ENCODE data around the gene DOK6.
"Not testable (repeated sequence)": the region's sequence is repeated elsewhere in the genome, so short reads cannot be mapped to it uniquely, and the experiment has no call there.

Gene DOK6

GRCh38 chr18:69871363-69871762 lies 470.7 kb downstream of the DOK6 start:
- DNase-seq (ENCODE audit: low spot score): no peak

- no peak for DNase-seq (ENCODE audit: low spot score)
Observed at GRCh38 chr18:69872661-69873060, 472.0 kb downstream of the DOK6 start.

DNA sequence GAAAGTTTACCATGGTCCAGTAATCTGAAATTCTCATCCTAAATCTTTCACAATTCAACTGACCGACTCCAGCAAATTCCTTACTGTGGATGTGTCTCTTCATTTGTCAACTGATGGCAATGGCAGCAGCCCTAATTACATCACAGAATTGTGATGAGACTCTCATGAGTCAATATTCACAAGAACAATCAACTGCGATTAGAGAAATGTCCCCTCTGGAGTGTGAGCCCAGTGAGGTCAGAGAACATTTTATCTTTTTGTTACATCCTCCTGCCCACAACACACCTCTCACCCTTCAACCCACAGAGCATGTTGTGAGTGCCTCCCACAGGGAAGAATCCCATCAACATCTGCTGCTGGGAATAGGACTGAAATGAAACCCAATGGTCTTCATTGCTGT lies 473.4 kb downstream of the DOK6 start:
- DNase-seq (ENCODE audit: low spot score): no peak

- DNase-seq (ENCODE audit: low spot score): no peak
Observed at GRCh38 chr18:69876490-69876889, 475.8 kb downstream of the DOK6 start.

DNA sequence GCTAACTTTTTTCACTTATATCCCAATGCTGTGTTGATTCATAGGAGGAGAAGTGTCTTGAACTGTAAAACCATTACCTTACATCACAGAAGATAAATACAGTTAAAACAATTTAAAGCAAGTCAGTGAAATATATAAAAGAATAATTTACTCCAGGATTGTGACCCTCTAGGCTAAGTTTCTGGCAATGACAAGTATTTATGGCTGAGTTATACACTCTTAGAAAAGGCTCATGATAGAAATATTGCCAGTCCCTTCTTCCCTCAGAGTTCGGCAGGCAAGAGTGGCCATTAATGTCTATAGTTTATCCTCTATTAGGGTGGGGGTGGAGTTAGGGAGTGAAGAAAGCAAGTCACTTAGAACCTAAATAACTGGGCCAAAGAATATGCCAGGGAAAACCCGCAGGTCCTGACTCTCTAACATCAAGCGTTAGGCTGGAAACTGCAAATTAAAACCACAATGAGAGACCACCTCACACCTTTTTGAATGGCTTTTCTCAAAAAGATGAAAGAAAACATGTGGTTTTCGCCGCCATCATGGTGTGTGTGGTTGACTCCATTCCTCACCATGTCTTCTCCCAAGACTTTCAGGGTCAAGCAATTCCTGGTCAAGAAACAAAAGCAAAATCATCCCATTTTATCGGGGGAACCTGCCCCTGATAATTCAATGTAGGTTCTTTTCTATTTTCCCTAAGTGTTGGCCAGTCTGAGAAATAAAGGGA lies 477.7 kb downstream of the DOK6 start:
- DNase-seq (ENCODE audit: low spot score): no peak

DNA sequence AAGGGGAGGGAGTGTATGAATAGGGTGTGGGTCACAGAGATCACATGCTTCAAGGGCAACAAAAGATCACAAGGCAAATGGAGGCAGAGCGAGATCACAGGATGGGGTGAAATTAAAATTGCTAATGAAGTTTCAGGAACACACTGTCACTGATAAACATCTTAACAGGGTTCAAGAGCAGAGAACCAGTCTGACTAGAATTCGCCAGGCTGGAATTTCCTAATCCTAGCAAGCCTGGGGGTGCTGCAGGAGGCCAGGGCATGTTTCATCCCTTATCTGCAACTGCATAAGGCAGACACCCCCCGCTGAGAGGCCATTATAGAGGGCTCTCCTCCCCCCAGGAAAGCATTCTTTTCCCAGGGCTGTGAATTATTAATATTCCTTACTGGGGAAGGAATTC lies 478.4 kb downstream of the DOK6 start:
- DNase-seq (ENCODE audit: low spot score): not testable (repeated sequence)

- no peak for DNase-seq (ENCODE audit: low spot score)
Observed at GRCh38 chr18:69880083-69880482, 479.4 kb downstream of the DOK6 start.

- DNase-seq (ENCODE audit: low spot score): no peak
Observed at GRCh38 chr18:69882965-69883668, 482.4 kb downstream of the DOK6 start.

DNA sequence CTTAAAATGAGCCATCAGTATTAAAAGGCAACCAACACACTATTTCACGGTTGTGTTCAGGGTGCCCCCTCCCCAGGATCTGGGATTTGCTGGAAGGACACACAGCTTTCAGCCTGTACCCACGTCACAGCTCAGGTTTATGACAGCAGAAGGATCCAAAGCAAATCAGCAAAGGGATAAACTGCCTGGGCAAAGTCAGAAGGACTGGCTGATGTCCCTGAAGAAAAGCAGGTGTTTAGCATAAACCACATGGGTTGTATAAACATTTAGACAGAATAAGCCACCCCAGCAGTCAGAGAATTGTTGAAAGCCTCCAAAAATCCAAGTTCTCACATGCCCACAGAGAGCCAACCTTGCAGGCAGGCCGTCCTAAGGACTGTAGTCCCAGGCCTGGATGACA lies 483.1 kb downstream of the DOK6 start:
- no peak for DNase-seq (ENCODE audit: low spot score)

DNA sequence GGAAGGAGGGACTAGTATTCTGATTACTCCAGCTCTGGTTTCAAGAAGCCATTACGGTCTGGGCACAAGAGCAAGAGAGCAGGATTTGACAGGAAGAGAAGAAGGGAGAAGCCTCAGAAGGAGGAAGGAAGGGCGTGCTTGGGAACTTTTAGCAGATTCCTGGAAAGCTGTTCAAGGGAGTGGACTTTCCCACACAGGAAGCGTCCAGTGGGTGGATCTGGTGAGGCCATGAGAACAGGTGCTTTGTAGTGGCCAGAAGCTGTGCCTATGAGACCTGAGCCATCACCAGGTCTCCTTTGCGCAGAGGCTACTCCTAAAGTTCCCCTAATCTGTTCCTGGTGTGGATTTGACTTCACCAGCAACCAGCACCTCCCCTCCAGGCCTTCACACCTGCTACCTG lies 484.7 kb downstream of the DOK6 start:
- DNase-seq (ENCODE audit: low spot score): no peak

DNA sequence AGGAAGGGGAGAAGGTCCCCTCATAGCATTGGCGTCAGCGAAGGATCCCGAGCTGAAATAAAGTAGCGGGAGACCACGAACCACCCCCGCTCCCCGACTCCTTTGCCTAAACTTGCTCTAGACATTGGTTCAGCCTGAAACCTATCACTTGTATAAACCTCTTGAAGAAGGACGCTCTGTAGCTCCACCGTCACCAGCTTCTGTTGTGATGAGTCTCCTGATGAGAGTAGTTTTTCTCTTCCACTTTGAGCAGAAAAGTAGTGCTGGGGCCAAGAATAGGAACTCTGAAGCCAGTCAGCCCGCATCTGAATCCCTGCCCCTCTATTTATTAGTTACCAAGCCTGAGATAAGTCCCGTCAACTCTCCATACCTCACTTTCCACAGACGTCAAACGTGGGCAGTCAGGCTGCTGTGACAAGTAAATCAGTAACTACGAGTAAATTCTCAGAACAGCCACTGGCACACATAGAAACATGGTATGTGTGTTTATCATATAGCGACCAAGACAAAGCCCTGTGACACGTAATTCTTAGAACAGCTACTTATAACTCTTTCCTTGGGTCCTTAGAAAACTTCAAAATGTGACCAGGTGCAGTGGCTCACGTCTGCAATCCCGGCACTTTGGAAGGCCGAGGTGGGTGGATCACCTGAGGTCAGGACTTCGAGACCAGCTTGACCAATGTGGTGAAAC lies 485.3 kb downstream of the DOK6 start:
- no peak for DNase-seq (ENCODE audit: low spot score)

- DNase-seq (ENCODE audit: low spot score): no peak
Observed at GRCh38 chr18:69887256-69887655, 486.6 kb downstream of the DOK6 start.

DNA sequence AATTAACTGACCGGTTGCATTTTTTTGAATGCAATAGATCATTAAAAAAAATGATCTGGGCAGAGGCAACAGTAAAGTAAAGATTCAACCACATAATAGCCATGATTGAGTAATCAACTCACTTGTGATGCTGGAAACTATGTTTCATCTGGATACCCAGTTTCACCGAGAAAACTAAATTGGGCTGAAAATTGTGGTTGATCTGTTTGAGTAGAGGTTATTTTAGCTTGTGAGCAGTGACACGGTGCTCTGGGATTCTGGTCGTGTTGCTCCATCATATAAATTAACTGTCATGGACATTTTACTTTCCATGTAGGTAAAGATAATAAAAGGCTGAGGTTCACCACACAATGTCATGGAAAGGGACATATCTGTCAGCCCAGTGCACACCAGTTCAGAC lies 488.3 kb downstream of the DOK6 start:
- DNase-seq (ENCODE audit: low spot score): no peak

DNA sequence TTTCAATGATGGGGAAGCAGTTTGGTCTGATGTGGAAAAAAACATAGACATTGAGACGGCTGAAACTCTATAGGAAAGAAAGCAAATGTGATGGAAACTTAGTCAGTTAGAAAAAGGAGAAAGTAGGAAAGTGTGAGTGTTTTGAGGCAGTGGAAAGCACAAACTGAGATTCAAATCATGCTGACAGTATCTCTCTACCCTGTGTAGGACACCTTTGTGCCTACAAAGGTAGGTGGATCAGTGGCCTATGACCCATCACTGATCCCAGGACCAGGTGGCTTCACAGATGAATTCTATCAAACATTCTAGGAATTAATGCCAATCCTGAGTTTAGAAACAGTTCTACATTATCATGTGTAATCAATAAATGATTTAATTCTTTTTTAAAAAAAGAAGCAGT lies 489.9 kb downstream of the DOK6 start:
- no peak for DNase-seq (ENCODE audit: low spot score)

DNA sequence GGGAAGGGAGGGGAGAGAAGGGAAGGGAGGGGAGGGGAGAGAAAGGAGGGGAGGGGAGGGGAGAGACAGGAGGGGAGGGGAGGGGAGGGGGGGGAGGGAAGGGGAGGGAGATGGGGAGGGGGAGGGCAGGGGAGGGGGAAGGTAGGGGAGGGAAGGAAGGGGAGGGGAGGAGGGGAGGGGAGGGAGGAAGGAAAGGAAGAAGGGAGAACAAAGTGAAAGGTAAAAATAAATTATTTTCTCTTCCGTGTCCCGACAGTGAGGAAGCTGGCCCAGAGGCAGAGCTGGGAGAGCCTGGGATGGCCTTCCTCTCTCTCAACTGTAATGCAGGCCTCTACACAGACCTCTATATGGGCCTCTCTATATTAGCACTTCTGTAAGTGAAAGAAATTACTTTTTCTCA lies 493.8 kb downstream of the DOK6 start:
- no peak for DNase-seq (ENCODE audit: low spot score)

- no peak for DNase-seq (ENCODE audit: low spot score)
Observed at GRCh38 chr18:69895066-69896047, 494.7 kb downstream of the DOK6 start.

DNA sequence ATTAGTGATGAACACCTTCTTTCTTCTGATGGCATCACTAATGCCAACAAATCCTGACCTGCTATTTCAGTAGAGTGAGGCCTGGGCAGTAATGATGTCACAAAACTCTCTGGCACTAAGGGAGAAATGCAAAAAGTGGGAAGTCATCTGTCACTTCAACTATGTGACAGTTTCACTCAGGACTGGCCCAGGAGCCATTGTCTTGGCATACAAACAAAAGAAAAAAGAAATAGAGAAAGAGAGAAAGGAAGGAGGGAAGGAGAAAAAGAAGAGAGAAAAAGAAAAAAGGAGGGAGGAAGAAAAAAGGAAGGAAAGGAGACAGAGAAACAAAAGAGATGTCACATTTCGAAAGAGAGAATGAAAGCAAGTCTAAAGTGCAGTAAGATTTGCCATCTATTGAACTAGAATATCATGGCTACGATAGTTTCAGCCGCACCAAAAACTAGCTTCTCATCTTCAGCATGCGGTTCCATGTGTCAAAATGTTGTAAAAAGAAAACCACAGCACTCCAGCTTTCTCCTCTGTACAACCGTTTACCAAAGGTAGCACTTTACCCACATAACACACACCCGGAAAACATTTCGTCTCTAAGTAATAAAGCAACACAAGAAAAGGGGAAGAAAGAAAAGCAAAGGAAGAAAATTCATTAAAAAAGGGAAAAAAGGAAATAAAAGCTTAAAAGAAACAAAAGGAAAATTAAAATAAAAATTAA lies 496.9 kb downstream of the DOK6 start:
- no peak for DNase-seq (ENCODE audit: low spot score)

- no peak for DNase-seq (ENCODE audit: low spot score)
Observed at GRCh38 chr18:69898241-69898861, 497.7 kb downstream of the DOK6 start.

All from germinal center (tissue), 1 donor.